Mesenteric fat pad (tissue), 1 donor: ENCODE results near the gene TNIP2. TPM values are rescaled to one million over a fixed set of nuclear protein-coding genes. Genes with fewer than 3 reads are reported as not detected.
"Not testable (repeated sequence)": the region's sequence is repeated elsewhere in the genome, so short reads cannot be mapped to it uniquely, and the experiment has no call there.

ENCODE experiments used
- DNase-seq: peaks from one replicate; pipeline ENCODE4 v3.0.0-alpha.2; 2020; ENCODE audit warnings: low spot score
- total RNA-seq: library from RNA; stranded (reverse); fragmentation: NEBNext Ultra II Directional; extraction: Animal tissue kit (Norgen Biotek cat#: 25700); gene quantifications from one replicate; pipeline ENCODE4 v1.2.1, GENCODE V29; 2021
- donor health status: DM: yes; HTN: yes; CAD: no.

TNIP2 gene
- total RNA-seq, 1 donor from 2014 or later = 49.5 TPM

GRCh38 chr4:2771264-2771663 is 15.1 kb upstream of the TNIP2 start:
- DNase-seq = no peak

GRCh38 chr4:2768921-2769336 is 12.8 kb upstream of the TNIP2 start:
- DNase-seq = no peak

- DNase-seq = no peak
Observed at GRCh38 chr4:2768124-2768523, 12.0 kb upstream of the TNIP2 start.

- DNase-seq = no peak
Observed at GRCh38 chr4:2767705-2768074, 11.6 kb upstream of the TNIP2 start.

GRCh38 chr4:2767046-2767704 is 11.0 kb upstream of the TNIP2 start:
- DNase-seq = no peak

- no peak for DNase-seq
Observed at GRCh38 chr4:2765832-2766526, 9.8 kb upstream of the TNIP2 start.

GRCh38 chr4:2763511-2763967 is 7.4 kb upstream of the TNIP2 start:
- DNase-seq = no peak

GRCh38 chr4:2762486-2763370 is 6.6 kb upstream of the TNIP2 start:
- not testable (repeated sequence) for DNase-seq

GRCh38 chr4:2762048-2762447 is 5.9 kb upstream of the TNIP2 start:
- DNase-seq = no peak

GRCh38 chr4:2761035-2761923 is 5.1 kb upstream of the TNIP2 start:
- DNase-seq = no peak

GRCh38 chr4:2757426-2757825 is 1.3 kb upstream of the TNIP2 start:
- DNase-seq = no peak

GRCh38 chr4:2756691-2757350 is 685 bp upstream of the TNIP2 start:
- no peak for DNase-seq

- no peak for DNase-seq
Observed at GRCh38 chr4:2754848-2755819, 1.0 kb downstream of the TNIP2 start.

- no peak for DNase-seq
Observed at GRCh38 chr4:2753436-2753835, 2.7 kb downstream of the TNIP2 start.

- no peak for DNase-seq
Observed at GRCh38 chr4:2750719-2751605, 5.2 kb downstream of the TNIP2 start.

GRCh38 chr4:2746891-2747695 is 9.0 kb downstream of the TNIP2 start:
- DNase-seq = no peak
